Transverse colon (tissue), 4 donors: ENCODE measurements around the gene ACP4. TPM values are rescaled to one million over a fixed set of nuclear protein-coding genes. Genes with fewer than 3 reads are reported as not detected.

Experiments used
- DNase-seq: peaks from one replicate; pipeline ENCODE4 v3.0.0-alpha.2; 2019
- H3K27ac ChIP-seq, 4 donors: fragments of 200-600 bp; sonication (generic); 2 replicates each; pipeline ENCODE4 v1.5.1; 2016 to 2018; ENCODE audit warnings: inconsistent platforms in 4 of 4
- H3K27me3 ChIP-seq: fragments of 200-600 bp; sonication (generic); 2 replicates; pipeline ENCODE4 v1.5.1; 2017; ENCODE audit warnings: inconsistent platforms
- H3K36me3 ChIP-seq, 4 donors: fragments of 200-600 bp; sonication (generic); 2 replicates each; pipeline ENCODE4 v1.5.1; 2017 to 2019; ENCODE audit warnings: inconsistent platforms in 4 of 4
- H3K4me1 ChIP-seq, 4 donors: fragments of 200-600 bp; sonication (generic); 2 replicates each; pipeline ENCODE4 v1.5.1; 2017 to 2020; ENCODE audit warnings: inconsistent platforms in 4 of 4
- H3K4me3 ChIP-seq, 4 donors: fragments of 200-600 bp; sonication (generic); 1 replicate in 1 of 4; 2 replicates in 3 of 4; pipeline versions ENCODE4 v1.5.1 to v1.6.1; 2017 to 2019; ENCODE audit warnings: inconsistent platforms in 4 of 4
- H3K9me3 ChIP-seq, 2 donors: fragments of 200-600 bp; sonication (generic); 2 replicates each; pipeline ENCODE4 v1.5.1; 2017 to 2019; ENCODE audit warnings: inconsistent platforms in 2 of 2
- CTCF ChIP-seq, 5 experiments: fragments of 200-600 bp in 3 of 5; fragments of 450-650 bp in 2 of 5; sonication (generic) in 3 of 5; IDR thresholded peaks; 1 replicate in 2 of 5; 2 replicates in 3 of 5; pipeline ENCODE4 v1.5.1; 2016 to 2017; ENCODE audit warnings: antibody characterized with exemption in 5 of 5, inconsistent platforms in 3 of 5, mild to moderate bottlenecking in 2 of 5, moderate library complexity in 1 of 5
- EP300 ChIP-seq: sonication (generic); formaldehyde crosslinking; IDR thresholded peaks from one replicate; pipeline ENCODE4 v1.6.1; 2017; ENCODE audit warnings: antibody characterized with exemption, low read depth
- POLR2A ChIP-seq: fragments of 450-650 bp; IDR thresholded peaks from one replicate; pipeline ENCODE4 v1.6.1; 2016; ENCODE audit warnings: antibody characterized with exemption, mild to moderate bottlenecking, moderate library complexity
- POLR2AphosphoS5 ChIP-seq, 3 donors: sonication (generic); formaldehyde crosslinking; IDR thresholded peaks; one replicate each; pipeline ENCODE4 v1.6.1; 2016; ENCODE audit warnings: antibody characterized with exemption in 3 of 3
- WGBS, 2 donors: methylation state at CpG; one replicate each; pipeline ENCODE4 v1.1.5; 2018; ENCODE audit warnings: low coverage in 1 of 2; 5-methylcytosine and 5-hydroxymethylcytosine counted together
- in situ Hi-C, 4 donors: fragments of 200-750 bp; cut with MboI; loops; one replicate each; pipeline versions ENCODE4 v1.15.0 to v1.15.1; 2017; ENCODE audit warnings: low sequenced_read_pairs in 3 of 4, low pct_ligation_motif_present in 1 of 4, low pct_unique_long_range_greater_than_20kb in 1 of 4
- intact Hi-C: fragments of 100-400 bp; cut with DNase I; formaldehyde crosslinking; loops from one replicate; pipeline ENCODE4 v1.15.1; 2023; ENCODE audit warnings: low total_unique reads
- total RNA-seq, 4 donors: library from RNA; depleted of rRNA; stranded (reverse); fragments of >200 nt; gene quantifications; one replicate each; pipeline ENCODE4 v1.1.0, GENCODE V29; 2016

Gene ACP4
- total RNA-seq, 4 donors from 2014 or later = not detected

GRCh38 chr19:50777830-50778303, 12.3 kb upstream of the ACP4 start:
- peaks cover 87% of the 10 kb centered on the region for H3K27me3 ChIP-seq
- in situ Hi-C loops = loop anchor here in 2 of 4 donors (25.0 kb wide), 1 partner anchor 241 kb away; no protein-coding TSS in a partner anchor
- no peak for DNase-seq

GRCh38 chr19:50778906-50779430, 11.2 kb upstream of the ACP4 start:
- no peak for TF ChIP-seq CTCF (IDR thresholded peaks at IDR 0.05)
- no peak for TF ChIP-seq POLR2AphosphoS5 (IDR thresholded peaks at IDR 0.05)
- no peak for TF ChIP-seq POLR2A
- no peak for TF ChIP-seq EP300
- Histone ChIP-seq H3K36me3 (no peaks in the 10 kb centered on the region), H3K4me3 (no peak overlapping the region), H3K27ac (no peak overlapping the region), H3K27me3 (peaks cover 86% of the 10 kb centered on the region), H3K9me3 (no peaks in the 10 kb centered on the region), H3K4me1 (peaks cover 0 to 6% (median 2%) of the 10 kb centered on the region in 4 donors)
- intact Hi-C loops (no loop called here), in situ Hi-C loops (loop anchor here in 2 of 4 donors (25.0 kb wide), 1 partner anchor 242 kb away; no protein-coding TSS in a partner anchor)
- WGBS, 2 donors = 48 to 59% methylated on average over 6 to 7 of the region's 7 CpGs
- DNase-seq = no peak

More at GRCh38 chr19:50777830-50778303, 12.3 kb upstream of the ACP4 start:
- no peak overlapping the region for H3K27ac ChIP-seq
- WGBS, 2 donors = 6% methylated on average over 30 of the region's 30 CpGs; no CpG with 5 or more reads in 1 of the 2 donors
- TF ChIP-seq EP300 = no peak
- TF ChIP-seq POLR2A = no peak
- TF ChIP-seq POLR2AphosphoS5 (IDR thresholded peaks at IDR 0.05) = no peak
- no peak for TF ChIP-seq CTCF (IDR thresholded peaks at IDR 0.05)
- no peak overlapping the region for H3K4me3 ChIP-seq
- H3K4me1 ChIP-seq = no peaks in the 10 kb centered on the region
- intact Hi-C loops = no loop called here
- no peaks in the 10 kb centered on the region for H3K9me3 ChIP-seq
- H3K36me3 ChIP-seq = no peaks in the 10 kb centered on the region

GRCh38 chr19:50779504-50780457, 10.4 kb upstream of the ACP4 start:
- H3K4me1 ChIP-seq = peaks cover 0 to 6% (median 2%) of the 10 kb centered on the region in 4 donors
- no peak overlapping the region for H3K27ac ChIP-seq
- 43 to 57% methylated on average over 3 to 22 of the region's 25 CpGs for WGBS, 2 donors
- intact Hi-C loops = loop anchor here (5.0 kb wide), 1 partner anchor 412 kb away; the partner anchor contains the start of gene NAPSA
- in situ Hi-C loops = loop anchor here (10.0 to 25.0 kb wide), 3 partner anchors 235 to 425 kb away; no protein-coding TSS in a partner anchor
- H3K9me3 ChIP-seq = no peaks in the 10 kb centered on the region
- TF ChIP-seq POLR2AphosphoS5 (IDR thresholded peaks at IDR 0.05) = no peak
- TF ChIP-seq POLR2A = no peak
- TF ChIP-seq CTCF (IDR thresholded peaks at IDR 0.05) = no peak
- TF ChIP-seq EP300 = no peak
- no peaks in the 10 kb centered on the region for H3K36me3 ChIP-seq
- H3K27me3 ChIP-seq = peaks cover 85% of the 10 kb centered on the region
- no peak overlapping the region for H3K4me3 ChIP-seq
- DNase-seq = no peak
